GM21367 (cell line): ENCODE measurements around the gene ZNF587B.
"Not testable (repeated sequence)": the region's sequence is repeated elsewhere in the genome, so short reads cannot be mapped to it uniquely, and the experiment has no call there.

Experiments
- ATAC-seq: cut with Tn5 transposase; IDR thresholded peaks from one replicate; pipeline ENCODE4 v1.9.1; 2021; ENCODE audit not compliant: unreplicated experiment

ZNF587B gene

GRCh38 chr19:57818378-57818777 is 11.7 kb upstream of the ZNF587B start:
- no peak for ATAC-seq

DNA sequence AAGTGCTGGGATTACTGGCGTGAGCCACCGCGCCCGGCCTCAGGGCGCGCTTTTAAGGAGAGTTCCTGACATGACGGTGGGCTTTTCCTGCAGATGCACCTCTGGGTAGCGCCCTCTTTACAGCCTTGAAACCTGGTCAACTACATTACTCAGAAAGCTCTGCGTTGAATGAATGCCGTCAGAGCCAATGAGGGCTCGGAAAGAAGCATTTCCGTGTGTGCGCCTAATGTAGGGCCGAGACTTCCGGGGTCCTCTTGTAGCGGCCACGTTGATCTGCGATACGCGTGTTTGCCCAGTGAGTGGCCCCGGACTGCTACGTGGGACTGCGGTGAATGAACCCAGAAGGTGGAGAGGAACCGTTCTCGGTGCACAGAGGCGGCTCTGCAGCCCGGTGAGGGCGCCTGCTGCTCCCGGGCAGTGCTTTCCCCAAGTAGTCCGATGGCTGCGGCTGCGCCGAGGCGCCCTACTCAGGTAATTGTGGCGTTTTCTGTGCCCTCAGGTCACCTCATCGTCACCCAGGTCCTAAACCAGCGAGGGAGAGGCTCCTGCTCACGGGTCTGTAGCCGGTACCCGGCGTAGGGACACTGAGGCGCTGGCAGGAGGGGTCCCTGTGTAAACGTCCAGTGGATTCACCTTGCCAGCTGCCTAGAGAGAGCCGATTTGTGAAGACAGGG is 10.5 kb upstream of the ZNF587B start:
- peak; percentile 72 for ATAC-seq

DNA sequence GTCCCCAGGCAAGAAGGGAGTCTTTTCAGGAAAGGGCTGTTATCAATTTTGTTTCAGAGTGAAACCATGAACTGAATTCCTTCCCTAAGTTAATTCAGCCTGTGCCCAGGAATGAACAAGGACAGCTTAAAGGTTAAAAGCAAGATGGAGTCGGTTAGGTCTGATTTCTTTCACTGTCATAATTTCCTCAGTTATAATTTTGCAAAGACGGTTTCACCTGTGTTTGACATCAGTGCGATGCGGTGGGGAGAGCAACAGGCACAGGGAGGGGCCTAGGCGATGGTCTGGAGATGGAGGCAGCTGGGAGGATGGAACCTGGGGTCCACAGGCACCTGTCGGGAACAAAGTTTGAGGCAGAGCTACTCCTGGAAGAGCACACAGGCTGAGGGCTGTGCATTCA is 9.5 kb upstream of the ZNF587B start:
- no peak for ATAC-seq

DNA sequence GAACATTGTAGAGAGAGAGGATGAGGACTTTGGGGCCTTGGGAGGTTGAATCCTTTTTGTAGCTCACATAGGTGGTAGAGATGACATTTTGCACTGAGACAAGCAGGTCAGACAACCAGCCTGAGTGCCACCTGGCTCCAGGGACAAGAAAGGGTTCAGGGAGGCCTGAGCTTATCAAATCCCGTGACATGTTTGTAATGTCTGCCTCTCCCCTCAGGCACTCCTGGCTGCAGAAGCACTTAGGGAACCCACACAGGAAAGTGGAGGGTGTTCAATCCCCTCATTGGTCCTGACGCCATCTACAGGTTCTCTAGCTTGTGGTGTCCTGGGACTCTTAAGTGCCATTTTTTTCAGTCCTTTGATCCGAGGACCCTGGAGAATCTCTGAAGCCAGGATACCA is 9.0 kb upstream of the ZNF587B start:
- ATAC-seq: not testable (repeated sequence)

- ATAC-seq: not testable (repeated sequence)
Measured at GRCh38 chr19:57821501-57821900, 8.6 kb upstream of the ZNF587B start.

- not testable (repeated sequence) for ATAC-seq
Measured at GRCh38 chr19:57823155-57823554, 6.9 kb upstream of the ZNF587B start.

DNA sequence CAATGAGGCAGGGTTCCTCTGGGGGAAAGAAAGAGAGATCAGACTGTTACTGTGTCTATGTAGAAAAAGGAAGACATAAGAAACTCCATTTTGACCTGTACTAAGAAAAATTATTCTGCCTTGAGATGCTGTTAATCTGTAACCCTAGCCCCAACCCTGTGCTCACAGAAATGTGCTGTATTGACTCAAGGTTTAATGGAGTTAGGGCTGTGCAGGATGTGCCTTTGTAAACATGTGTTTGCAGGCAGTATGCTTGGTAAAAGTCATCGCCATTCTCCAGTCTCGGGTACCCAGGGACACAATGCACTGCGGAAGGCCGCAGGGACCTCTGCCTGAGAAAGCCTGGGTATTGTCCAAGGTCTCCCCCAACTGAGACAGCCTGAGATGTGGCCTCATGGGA is 6.5 kb upstream of the ZNF587B start:
- ATAC-seq: not testable (repeated sequence)

- ATAC-seq: no peak
Measured at GRCh38 chr19:57825511-57825910, 4.6 kb upstream of the ZNF587B start.

- no peak for ATAC-seq
Measured at GRCh38 chr19:57829316-57829715, 783 bp upstream of the ZNF587B start.

- not testable (repeated sequence) for ATAC-seq
Measured at GRCh38 chr19:57836991-57837390, 6.9 kb downstream of the ZNF587B start.

- not testable (repeated sequence) for ATAC-seq
Measured at GRCh38 chr19:57838622-57839191, 8.6 kb downstream of the ZNF587B start.

DNA sequence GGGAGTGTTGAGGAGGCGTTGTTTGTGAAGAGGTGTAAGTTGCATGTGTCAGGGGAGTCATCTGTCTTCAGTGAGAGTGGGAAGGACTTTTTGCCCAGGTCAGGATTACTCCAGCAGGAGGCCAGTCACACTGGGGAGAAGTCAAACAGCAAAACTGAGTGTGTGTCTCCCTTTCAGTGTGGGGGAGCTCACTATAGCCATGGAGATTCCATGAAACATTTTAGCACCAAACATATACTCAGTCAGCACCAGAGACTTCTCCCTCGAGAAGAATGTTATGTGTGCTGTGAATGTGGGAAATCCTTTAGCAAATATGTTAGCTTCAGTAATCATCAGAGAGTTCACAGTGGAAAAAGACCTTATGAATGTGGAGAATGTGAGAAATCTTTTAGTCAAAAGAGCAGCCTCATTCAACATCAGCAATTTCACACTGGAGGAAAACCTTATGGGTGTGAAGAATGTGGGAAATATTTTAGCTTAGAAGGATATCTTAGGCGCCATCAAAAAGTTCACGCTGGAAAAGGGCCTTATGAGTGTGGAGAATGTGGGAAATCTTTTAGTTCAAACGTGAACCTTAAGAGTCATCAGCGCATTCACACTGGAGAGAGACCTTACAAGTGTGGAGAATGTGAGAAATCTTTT is 11.1 kb downstream of the ZNF587B start:
- ATAC-seq: no peak

GRCh38 chr19:57847164-57847563 is 17.1 kb downstream of the ZNF587B start:
- ATAC-seq: not testable (repeated sequence)

- not testable (repeated sequence) for ATAC-seq
Measured at GRCh38 chr19:57849162-57849665, 19.1 kb downstream of the ZNF587B start.

GRCh38 chr19:57849666-57850473 is 19.8 kb downstream of the ZNF587B start, which contains the start of gene ZNF587:
Gene ZNF587, plus strand, starts transcription at chr19:57849859. Its CDS starts 180 bp downstream, at chr19:57850039.
- peak; percentile 87 for ATAC-seq

DNA sequence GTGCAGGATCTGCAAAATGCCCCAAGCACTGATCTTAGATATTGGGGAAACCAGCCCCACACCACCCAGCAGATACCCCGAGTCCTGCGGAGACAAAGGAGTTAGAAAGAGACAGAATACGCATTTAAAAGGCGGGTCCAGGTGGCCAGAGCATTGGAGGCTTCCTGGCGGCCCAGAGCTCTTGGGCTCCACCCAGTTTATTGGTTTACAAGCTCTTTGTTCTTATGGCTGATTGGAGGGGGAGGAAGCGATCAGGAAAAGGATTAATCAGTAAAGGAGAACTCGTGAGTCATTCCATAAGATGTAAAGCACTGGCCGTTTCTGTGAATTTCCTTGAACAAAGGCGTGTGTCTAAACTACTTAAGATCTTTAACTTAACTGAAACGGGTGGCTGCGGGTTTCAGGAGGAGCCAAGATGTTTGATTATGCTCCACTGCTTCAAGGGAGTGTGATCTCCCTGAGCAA is 20.5 kb downstream of the ZNF587B start:
- ATAC-seq: no peak

DNA sequence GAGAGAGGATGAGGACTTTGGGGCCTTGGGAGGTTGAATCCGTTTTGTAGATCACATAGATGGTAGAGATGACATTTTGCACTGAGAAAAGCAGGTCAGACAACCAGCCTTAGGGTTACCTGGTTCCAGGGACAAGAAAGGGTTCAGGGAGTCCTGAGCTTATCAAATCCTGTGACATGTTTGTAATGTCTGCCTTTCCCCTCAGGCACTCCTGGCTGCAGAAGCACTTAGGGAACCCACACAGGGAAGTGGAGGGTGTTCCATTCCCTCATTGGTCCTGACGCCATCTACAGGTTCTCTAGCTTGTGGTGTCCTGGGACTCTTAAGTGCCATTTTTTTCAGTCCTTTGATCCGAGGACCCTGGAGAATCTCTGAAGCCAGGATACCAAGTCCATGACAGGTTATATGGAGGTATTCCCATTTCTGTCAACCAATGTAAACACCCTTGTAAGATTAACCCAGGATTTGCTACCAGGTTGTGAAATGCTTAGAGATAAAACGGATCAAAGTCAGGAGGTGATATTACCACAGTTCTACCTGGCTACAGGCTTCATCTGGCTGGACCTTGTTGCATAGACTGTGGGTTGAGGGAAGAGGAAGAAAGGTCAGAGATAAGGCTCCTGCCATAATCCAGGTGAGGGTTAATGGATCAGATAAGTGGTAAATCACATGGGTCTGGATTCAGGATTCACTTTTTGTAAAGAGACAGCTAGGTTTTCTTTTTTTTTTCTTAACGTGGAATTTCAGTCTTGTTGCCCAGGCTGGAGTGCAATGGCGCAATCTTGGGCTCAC is 21.9 kb downstream of the ZNF587B start:
- ATAC-seq: not testable (repeated sequence)

- not testable (repeated sequence) for ATAC-seq
Measured at GRCh38 chr19:57854117-57854516, 24.0 kb downstream of the ZNF587B start.

- not testable (repeated sequence) for ATAC-seq
Measured at GRCh38 chr19:57862351-57862750, 32.3 kb downstream of the ZNF587B start.

DNA sequence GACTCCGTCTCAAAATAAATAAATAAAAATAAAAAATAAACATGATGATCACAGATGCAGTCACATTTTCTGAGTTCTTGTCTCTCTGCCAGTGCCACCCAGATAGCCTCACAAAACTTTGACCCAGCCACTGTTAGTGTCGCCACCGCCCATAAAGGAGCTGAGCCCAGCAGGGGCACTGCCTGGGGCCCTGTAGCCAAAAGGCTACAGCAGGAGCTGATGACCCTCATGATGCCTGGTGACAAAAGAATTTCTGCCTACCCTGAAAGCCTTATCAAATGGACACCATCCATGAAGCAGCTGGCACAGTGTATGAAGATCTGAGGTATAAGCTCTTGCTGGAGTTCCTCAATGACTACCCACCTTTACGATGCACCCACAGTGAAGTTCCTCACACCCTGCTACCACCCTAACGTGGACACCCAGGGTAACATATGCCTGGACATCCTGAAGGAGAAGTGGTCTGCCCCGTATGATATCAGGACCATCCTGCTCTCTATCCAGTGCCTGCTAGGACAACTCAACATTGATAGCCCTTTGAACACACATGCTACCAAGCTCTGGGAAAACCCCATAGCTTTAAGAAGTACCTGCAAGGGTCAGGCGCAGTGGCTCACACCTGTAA is 37.9 kb downstream of the ZNF587B start:
- no peak for ATAC-seq
